ENCODE results near the gene DOCK4.

GRCh38 chr7:111775206-111775605 lies 431.0 kb downstream of the DOCK4 start:
- TF ChIP-seq POLR2A (IDR thresholded peaks at IDR 0.05) (no peak), CTCF (IDR thresholded peaks at IDR 0.05) (no peak)

Data from thyroid gland (tissue), 4 donors.